HUES64 (cell line): ENCODE data around the gene DSG1.
"Not testable (repeated sequence)": the region's sequence is repeated elsewhere in the genome, so short reads cannot be mapped to it uniquely, and the experiment has no call there.

Source experiments
- H3K27ac ChIP-seq: 2 replicates; pipeline ENCODE4 v1.7.0; 2013; ENCODE audit warnings: low read depth, low read length, inconsistent platforms
- H3K27me3 ChIP-seq: 2 replicates; pipeline ENCODE4 v1.6.1; 2013; ENCODE audit warnings: mild to moderate bottlenecking, low read length; ENCODE audit not compliant: insufficient read depth
- H3K36me3 ChIP-seq: 2 replicates; pipeline ENCODE4 v1.6.1; 2013; ENCODE audit warnings: mild to moderate bottlenecking, low read length; ENCODE audit not compliant: insufficient read depth
- H3K4me1 ChIP-seq: 2 replicates; pipeline ENCODE4 v1.6.1; 2013; ENCODE audit warnings: mild to moderate bottlenecking, low read length, moderate library complexity; ENCODE audit not compliant: insufficient read depth
- H3K4me3 ChIP-seq: 2 replicates; pipeline ENCODE4 v1.5.1; 2013; ENCODE audit warnings: mild to moderate bottlenecking, low read length, moderate library complexity
- H3K9ac ChIP-seq: 2 replicates; pipeline ENCODE4 v1.6.1; 2013; ENCODE audit warnings: mild to moderate bottlenecking, low read depth, low read length
- H3K9me3 ChIP-seq: 2 replicates; pipeline ENCODE4 v1.6.1; 2013; ENCODE audit warnings: low read depth, low read length; ENCODE audit not compliant: insufficient read depth
- WGBS: fragments of 150-250, 120-280 bp; methylation state at CpG from one replicate; pipeline ENCODE4 v1.1.7; 2013; ENCODE audit warnings: missing lambda C conversion rate; 5-methylcytosine and 5-hydroxymethylcytosine counted together

DSG1 gene

DNA sequence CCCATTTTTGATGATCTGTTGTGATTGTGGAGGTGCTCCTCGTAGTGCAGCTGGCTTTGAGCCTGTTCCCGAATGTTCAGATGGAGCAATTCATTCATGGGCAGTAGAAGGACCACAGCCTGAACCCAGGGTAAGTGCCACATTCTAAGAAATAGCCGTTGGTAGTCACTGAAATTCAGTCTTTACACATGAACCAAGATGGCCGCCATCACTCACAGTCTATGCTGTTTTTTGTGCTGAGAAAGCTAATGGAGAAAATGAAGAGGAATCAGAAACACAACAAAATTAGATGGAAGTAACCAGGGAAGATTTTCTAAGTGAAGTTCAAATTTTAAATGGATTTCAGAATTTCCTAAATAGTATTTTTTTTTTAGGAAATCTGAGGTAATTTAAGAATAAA lies 25.5 kb downstream of the DSG1 start:
- no peak overlapping the region for H3K4me3 ChIP-seq
- no peaks in the 10 kb centered on the region for H3K36me3 ChIP-seq
- no peaks in the 10 kb centered on the region for H3K9me3 ChIP-seq
- 98% methylated on average over 4 of the region's 4 CpGs for WGBS
- H3K4me1 ChIP-seq, result no peaks in the 10 kb centered on the region
- H3K9ac ChIP-seq, result no peak overlapping the region
- H3K27me3 ChIP-seq, result no peaks in the 10 kb centered on the region
- no peak overlapping the region for H3K27ac ChIP-seq

GRCh38 chr18:31353336-31353735 lies 35.4 kb downstream of the DSG1 start:
- not testable (repeated sequence) for H3K27ac ChIP-seq, H3K9me3 ChIP-seq, H3K27me3 ChIP-seq, H3K4me1 ChIP-seq, H3K4me3 ChIP-seq, H3K9ac ChIP-seq, H3K36me3 ChIP-seq
- 33% methylated on average over 3 of the region's 17 CpGs for WGBS

- Histone ChIP-seq H3K4me3 (no peak overlapping the region), H3K27ac (no peak overlapping the region), H3K9me3 (peaks cover 7% of the 10 kb centered on the region), H3K4me1 (no peaks in the 10 kb centered on the region), H3K9ac (no peak overlapping the region), H3K27me3 (no peaks in the 10 kb centered on the region), H3K36me3 (no peaks in the 10 kb centered on the region)
- 95% methylated on average over 8 of the region's 8 CpGs for WGBS
These were observed 37.0 kb downstream of the DSG1 start for GRCh38 chr18:31354990-31355389.

DNA sequence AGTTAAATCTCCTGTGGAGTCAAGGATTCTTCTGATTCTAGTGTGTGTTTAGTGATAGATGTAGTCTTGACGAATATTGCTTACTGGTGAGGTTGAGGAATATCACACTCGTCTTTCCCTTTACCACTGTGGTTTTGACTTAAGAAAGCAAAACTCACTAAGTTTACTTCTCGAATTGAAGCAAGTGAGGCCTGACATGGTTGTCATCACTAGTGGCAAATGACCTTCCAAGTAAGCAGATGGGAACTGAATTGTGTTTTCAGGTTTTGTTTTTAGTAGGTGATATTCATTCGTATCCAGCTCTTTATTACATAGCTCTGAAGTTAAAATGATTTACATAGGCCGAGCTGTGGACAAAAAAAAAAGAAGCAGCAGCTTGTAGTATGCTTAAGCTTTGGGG lies 38.1 kb downstream of the DSG1 start:
- Histone ChIP-seq H3K4me1 (no peaks in the 10 kb centered on the region), H3K27me3 (no peaks in the 10 kb centered on the region), H3K9me3 (peaks cover 7% of the 10 kb centered on the region), H3K36me3 (no peaks in the 10 kb centered on the region), H3K9ac (no peak overlapping the region), H3K4me3 (no peak overlapping the region), H3K27ac (no peak overlapping the region)
- 94% methylated on average over 4 of the region's 5 CpGs for WGBS

DNA sequence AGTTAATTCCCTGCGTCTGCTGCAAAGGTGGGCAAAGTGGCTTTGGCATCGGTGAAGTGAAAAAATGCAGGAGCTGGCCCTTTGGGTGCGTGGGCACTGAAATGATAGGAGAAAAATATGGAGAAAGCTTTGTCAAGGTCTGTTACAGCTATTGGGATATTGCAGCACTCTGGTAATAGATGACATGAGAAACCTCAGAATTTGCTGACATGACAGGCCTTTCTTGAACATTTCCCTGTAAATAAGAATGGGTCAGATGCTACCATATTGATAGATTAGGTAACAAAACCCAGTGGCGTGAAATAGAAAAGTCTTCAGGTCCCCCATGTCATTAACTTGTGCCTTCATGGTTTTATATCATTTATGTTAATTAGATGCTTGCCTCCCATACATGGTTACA lies 46.2 kb downstream of the DSG1 start:
- H3K36me3 ChIP-seq, result no peaks in the 10 kb centered on the region
- H3K27me3 ChIP-seq, result no peaks in the 10 kb centered on the region
- no peaks in the 10 kb centered on the region for H3K9me3 ChIP-seq
- no peak overlapping the region for H3K4me3 ChIP-seq
- WGBS, result 93% methylated on average over 4 of the region's 4 CpGs
- no peak overlapping the region for H3K9ac ChIP-seq
- no peaks in the 10 kb centered on the region for H3K4me1 ChIP-seq
- no peak overlapping the region for H3K27ac ChIP-seq

- no peaks in the 10 kb centered on the region for H3K27me3 ChIP-seq
- H3K4me1 ChIP-seq, result no peaks in the 10 kb centered on the region
- H3K4me3 ChIP-seq, result no peak overlapping the region
- no peaks in the 10 kb centered on the region for H3K9me3 ChIP-seq
- no peak overlapping the region for H3K9ac ChIP-seq
- H3K27ac ChIP-seq, result no peak overlapping the region
- H3K36me3 ChIP-seq, result no peaks in the 10 kb centered on the region
These were observed 51.5 kb downstream of the DSG1 start for GRCh38 chr18:31369478-31369877.

- Histone ChIP-seq H3K9ac (no peak overlapping the region), H3K27ac (no peak overlapping the region), H3K27me3 (no peaks in the 10 kb centered on the region), H3K36me3 (no peaks in the 10 kb centered on the region), H3K4me1 (no peaks in the 10 kb centered on the region), H3K9me3 (no peaks in the 10 kb centered on the region), H3K4me3 (no peak overlapping the region)
These were observed 54.0 kb downstream of the DSG1 start for GRCh38 chr18:31371989-31372388.

GRCh38 chr18:31373641-31374040 lies 55.7 kb downstream of the DSG1 start:
- Histone ChIP-seq H3K9me3 (no peaks in the 10 kb centered on the region), H3K4me1 (no peaks in the 10 kb centered on the region), H3K4me3 (no peak overlapping the region), H3K27me3 (no peaks in the 10 kb centered on the region), H3K9ac (no peak overlapping the region), H3K36me3 (no peaks in the 10 kb centered on the region), H3K27ac (no peak overlapping the region)
- 87% methylated on average over 3 of the region's 4 CpGs for WGBS

DNA sequence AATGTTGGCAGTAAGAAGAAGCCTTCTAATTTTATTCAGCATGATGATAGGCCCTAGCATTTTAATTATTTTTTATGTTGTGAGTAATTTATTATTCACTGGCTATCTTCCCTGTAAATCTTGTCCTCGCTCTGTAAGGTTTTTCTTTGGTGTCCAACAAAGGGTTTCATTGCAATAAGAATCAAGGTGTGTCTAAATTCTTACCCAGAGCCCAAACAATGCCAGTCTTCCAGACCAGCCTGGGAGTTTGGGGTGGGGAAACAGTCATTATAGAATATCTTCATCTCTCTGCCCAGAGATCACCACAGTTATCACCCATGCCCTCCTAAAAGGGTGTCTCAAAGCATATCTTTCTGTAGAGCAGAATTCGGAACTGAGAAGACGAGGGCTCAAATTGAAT lies 58.5 kb downstream of the DSG1 start, which contains the start of gene DSG4:
TSS of gene DSG4 (plus strand) at position 301 of the 400 bp plus-strand sequence. CDS start 135 bp downstream, outside the sequence.
- no peak within 1 kb of the TSS for H3K9ac ChIP-seq
- 94% methylated on average over 3 of the region's 3 CpGs for WGBS
- H3K27ac ChIP-seq, result no peak within 1 kb of the TSS
- H3K27me3 ChIP-seq, result no peaks in the 10 kb centered on the region
- no peaks in the 10 kb centered on the region for H3K9me3 ChIP-seq
- H3K36me3 ChIP-seq, result no peaks in the 10 kb centered on the region
- no peak within 1 kb of the TSS for H3K4me3 ChIP-seq
- no peaks in the 10 kb centered on the region for H3K4me1 ChIP-seq

- H3K9me3 ChIP-seq, result no peaks in the 10 kb centered on the region
- no peak overlapping the region for H3K9ac ChIP-seq
- no peaks in the 10 kb centered on the region for H3K4me1 ChIP-seq
- 86% methylated on average over 2 of the region's 2 CpGs for WGBS
- no peaks in the 10 kb centered on the region for H3K27me3 ChIP-seq
- H3K27ac ChIP-seq, result no peak overlapping the region
- no peak overlapping the region for H3K4me3 ChIP-seq
- H3K36me3 ChIP-seq, result no peaks in the 10 kb centered on the region
These were observed 63.0 kb downstream of the DSG1 start for GRCh38 chr18:31380912-31381311.

DNA sequence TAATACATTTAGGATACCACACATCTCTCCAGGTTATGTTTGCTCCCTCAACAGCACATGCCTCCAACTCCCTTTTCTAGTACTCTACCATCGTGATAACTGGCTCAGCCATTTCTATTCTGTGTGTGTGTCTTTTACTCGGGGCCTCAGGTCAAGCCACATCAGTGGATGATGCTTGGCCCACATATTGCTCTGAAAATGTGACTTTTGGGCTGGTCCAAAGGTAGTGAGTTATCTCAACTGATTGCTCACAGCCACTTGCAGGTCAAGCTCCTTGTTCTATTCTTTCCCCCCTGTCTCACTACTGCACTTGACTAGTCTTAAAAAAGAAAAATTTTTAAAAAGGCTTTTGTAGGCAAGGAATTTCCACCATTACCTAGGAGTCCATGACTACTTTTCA lies 64.1 kb downstream of the DSG1 start:
- Histone ChIP-seq H3K9me3 (no peaks in the 10 kb centered on the region), H3K27me3 (no peaks in the 10 kb centered on the region), H3K4me3 (no peak overlapping the region), H3K9ac (no peak overlapping the region), H3K36me3 (no peaks in the 10 kb centered on the region), H3K27ac (no peak overlapping the region), H3K4me1 (no peaks in the 10 kb centered on the region)
- 97% methylated on average over 2 of the region's 2 CpGs for WGBS

- H3K4me1 ChIP-seq, result 0 out of 2 replicates have a peak, but pooled peaks cover 5% of the 10 kb centered on the region
- WGBS, result 93% methylated on average over 6 of the region's 6 CpGs
- H3K27me3 ChIP-seq, result no peaks in the 10 kb centered on the region
- H3K9me3 ChIP-seq, result no peaks in the 10 kb centered on the region
- H3K9ac ChIP-seq, result no peak overlapping the region
- H3K4me3 ChIP-seq, result no peak overlapping the region
- no peaks in the 10 kb centered on the region for H3K36me3 ChIP-seq
- no peak overlapping the region for H3K27ac ChIP-seq
These were observed 68.8 kb downstream of the DSG1 start for GRCh38 chr18:31386741-31387140.
